Measurements from ENCODE around the gene FBLN1. TPM values are rescaled to one million over a fixed set of nuclear protein-coding genes. Genes with fewer than 3 reads are reported as not detected.

FBLN1 gene
- total and polyA plus RNA-seq, 12 donors: 31.3 to 126 (median 51.0) TPM

GRCh38 chr22:45477366-45478107, 25.1 kb upstream of the FBLN1 start:
- Histone ChIP-seq H3K4me3 (no peak overlapping the region), H3K27me3 (peaks cover 0 to 17% (median 3%) of the 10 kb centered on the region in 7 donors), H3K27ac (peak overlapping the region in 1 of 10 donors; percentile 16), H3K4me1 (peaks cover 0 to 23% (median 2%) of the 10 kb centered on the region in 9 donors), H3K36me3 (no peaks in the 10 kb centered on the region), H3K9me3 (peaks cover 0 to 7% (median 0%) of the 10 kb centered on the region in 11 donors)
- TF ChIP-seq, protein P1, sequence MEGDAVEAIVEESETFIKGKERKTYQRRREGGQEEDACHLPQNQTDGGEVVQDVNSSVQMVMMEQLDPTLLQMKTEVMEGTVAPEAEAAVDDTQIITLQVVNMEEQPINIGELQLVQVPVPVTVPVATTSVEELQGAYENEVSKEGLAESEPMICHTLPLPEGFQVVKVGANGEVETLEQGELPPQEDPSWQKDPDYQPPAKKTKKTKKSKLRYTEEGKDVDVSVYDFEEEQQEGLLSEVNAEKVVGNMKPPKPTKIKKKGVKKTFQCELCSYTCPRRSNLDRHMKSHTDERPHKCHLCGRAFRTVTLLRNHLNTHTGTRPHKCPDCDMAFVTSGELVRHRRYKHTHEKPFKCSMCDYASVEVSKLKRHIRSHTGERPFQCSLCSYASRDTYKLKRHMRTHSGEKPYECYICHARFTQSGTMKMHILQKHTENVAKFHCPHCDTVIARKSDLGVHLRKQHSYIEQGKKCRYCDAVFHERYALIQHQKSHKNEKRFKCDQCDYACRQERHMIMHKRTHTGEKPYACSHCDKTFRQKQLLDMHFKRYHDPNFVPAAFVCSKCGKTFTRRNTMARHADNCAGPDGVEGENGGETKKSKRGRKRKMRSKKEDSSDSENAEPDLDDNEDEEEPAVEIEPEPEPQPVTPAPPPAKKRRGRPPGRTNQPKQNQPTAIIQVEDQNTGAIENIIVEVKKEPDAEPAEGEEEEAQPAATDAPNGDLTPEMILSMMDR (IDR thresholded peaks at IDR 0.05): no peak
- intact Hi-C loops (cut with DNase I): no loop called here
- WGBS, 2 donors: 81 to 85% methylated on average over 7 of the region's 7 CpGs
- peak in 2 of 8 donors; percentile 11 to 14 for ATAC-seq
- no peak for DNase-seq

- 68 to 78% methylated on average over 11 of the region's 11 CpGs for WGBS, 2 donors
- peak overlapping the region in 6 of 10 donors; percentile 8 to 58 (median 23) for H3K27ac ChIP-seq
- TF ChIP-seq, protein P1 (IDR thresholded peaks at IDR 0.05): no peak
Observed at GRCh38 chr22:45478108-45478771, 24.4 kb upstream of the FBLN1 start.

GRCh38 chr22:45480717-45481116, 22.0 kb upstream of the FBLN1 start:
- H3K27ac ChIP-seq: no peak overlapping the region
- intact Hi-C loops (cut with DNase I): no loop called here
- H3K4me3 ChIP-seq: no peak overlapping the region
- H3K27me3 ChIP-seq: peaks cover 0 to 16% (median 4%) of the 10 kb centered on the region in 7 donors
- DNase-seq (no peak), ATAC-seq (no peak)
- TF ChIP-seq, protein P1 (IDR thresholded peaks at IDR 0.05): no peak
- WGBS, 2 donors: 76 to 84% methylated on average over 3 of the region's 3 CpGs
- no peaks in the 10 kb centered on the region for H3K36me3 ChIP-seq
- peaks cover 0 to 7% (median 0%) of the 10 kb centered on the region in 11 donors for H3K9me3 ChIP-seq
- peaks cover 0 to 12% (median 0%) of the 10 kb centered on the region in 9 donors for H3K4me1 ChIP-seq

More at GRCh38 chr22:45478108-45478771, 24.4 kb upstream of the FBLN1 start:
- Histone ChIP-seq H3K9me3 (peaks cover 0 to 7% (median 0%) of the 10 kb centered on the region in 11 donors), H3K36me3 (no peaks in the 10 kb centered on the region), H3K4me3 (no peak overlapping the region), H3K4me1 (peaks cover 0 to 23% (median 2%) of the 10 kb centered on the region in 9 donors), H3K27me3 (peaks cover 0 to 17% (median 3%) of the 10 kb centered on the region in 7 donors)
- ATAC-seq: peak in 7 of 8 donors; percentile 31 to 66 (median 59)
- DNase-seq: no peak
- intact Hi-C loops (cut with DNase I): no loop called here

DNA sequence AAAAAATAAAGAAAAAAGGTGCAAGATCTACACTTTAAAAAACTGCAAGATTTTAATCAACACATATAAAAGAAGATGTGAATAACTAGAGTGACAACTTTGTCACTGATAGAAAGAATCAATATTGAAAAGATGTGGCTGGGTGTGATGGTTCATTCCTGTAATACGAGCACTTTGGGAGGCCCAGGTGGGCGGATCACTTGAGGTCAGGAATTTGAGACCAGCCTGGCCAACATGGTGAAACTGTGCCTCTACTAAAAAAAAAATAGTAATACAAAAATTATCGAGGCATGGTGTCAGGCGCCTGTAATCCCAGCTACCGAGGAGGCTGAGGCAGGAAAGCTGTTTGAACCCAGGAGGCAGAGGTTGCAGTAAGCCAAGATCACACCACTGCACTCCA, 21.0 kb upstream of the FBLN1 start:
- peaks cover 0 to 7% (median 4%) of the 10 kb centered on the region in 7 donors for H3K27me3 ChIP-seq
- intact Hi-C loops (cut with DNase I): no loop called here
- H3K9me3 ChIP-seq: peaks cover 0 to 7% (median 0%) of the 10 kb centered on the region in 11 donors
- no peak for DNase-seq
- WGBS, 2 donors: 76 to 77% methylated on average over 5 of the region's 5 CpGs
- H3K4me1 ChIP-seq: peaks cover 0 to 10% (median 0%) of the 10 kb centered on the region in 9 donors
- TF ChIP-seq, protein P1 (IDR thresholded peaks at IDR 0.05): no peak
- no peak for ATAC-seq
- H3K36me3 ChIP-seq: no peaks in the 10 kb centered on the region
- no peak overlapping the region for H3K27ac ChIP-seq
- H3K4me3 ChIP-seq: no peak overlapping the region

Measured in heart right ventricle (tissue), 16 donors.